GM23248 (cell line): ENCODE results near the gene ANAPC7. TPM values are rescaled to one million over a fixed set of nuclear protein-coding genes. Genes with fewer than 3 reads are reported as not detected.
"Not testable (repeated sequence)": the region's sequence is repeated elsewhere in the genome, so short reads cannot be mapped to it uniquely, and the experiment has no call there.

ENCODE experiments used
- DNase-seq: peaks from one replicate; pipeline ENCODE4 v3.0.0-alpha.2; 2015
- H2AFZ ChIP-seq: fragments of 200-600 bp; sonication (generic); 2 replicates; pipeline ENCODE4 v1.6.1; 2016; ENCODE audit warnings: antibody characterized with exemption
- H3F3A ChIP-seq: fragments of 200-600 bp; sonication (generic); 2 replicates; pipeline ENCODE4 v1.6.1; 2016; ENCODE audit warnings: mild to moderate bottlenecking, antibody characterized with exemption, mixed run types; ENCODE audit not compliant: insufficient read depth
- H3K27ac ChIP-seq: fragments of 200-600 bp; sonication (generic); 2 replicates; pipeline ENCODE4 v1.5.1; 2016; ENCODE audit warnings: mild to moderate bottlenecking
- H3K27me3 ChIP-seq: fragments of 200-600 bp; sonication (generic); replicated peaks from 2 replicates; pipeline ENCODE4 v1.6.1; 2016; ENCODE audit warnings: mild to moderate bottlenecking; ENCODE audit not compliant: insufficient read depth
- H3K36me3 ChIP-seq: fragments of 200-600 bp; sonication (generic); 2 replicates; pipeline ENCODE4 v1.6.1; 2016; ENCODE audit warnings: low read depth, mild to moderate bottlenecking
- H3K4me1 ChIP-seq: fragments of 200-600 bp; sonication (generic); 2 replicates; pipeline ENCODE4 v1.6.1; 2016; ENCODE audit warnings: mild to moderate bottlenecking; ENCODE audit not compliant: insufficient read depth
- H3K4me2 ChIP-seq: fragments of 200-600 bp; sonication (generic); one replicate; pipeline ENCODE4 v1.6.1; 2016; ENCODE audit warnings: mild to moderate bottlenecking; ENCODE audit not compliant: unreplicated experiment
- H3K4me3 ChIP-seq: fragments of 200-600 bp; sonication (generic); 2 replicates; pipeline ENCODE4 v1.5.1; 2016; ENCODE audit warnings: mild to moderate bottlenecking
- H3K79me2 ChIP-seq: fragments of 200-600 bp; sonication (generic); 2 replicates; pipeline ENCODE4 v1.6.1; 2016; ENCODE audit warnings: mild to moderate bottlenecking; ENCODE audit not compliant: insufficient read depth
- H3K9ac ChIP-seq: fragments of 200-600 bp; sonication (generic); 2 replicates; pipeline ENCODE4 v1.6.1; 2016; ENCODE audit warnings: mild to moderate bottlenecking
- H3K9me2 ChIP-seq: fragments of 200-600 bp; sonication (generic); 2 replicates; pipeline ENCODE4 v1.6.1; 2016; ENCODE audit warnings: mixed run types, mild to moderate bottlenecking, moderate library complexity; ENCODE audit not compliant: insufficient read depth
- H3K9me3 ChIP-seq: fragments of 200-600 bp; sonication (generic); one replicate; pipeline ENCODE4 v1.6.1; 2017; ENCODE audit warnings: low read depth
- H4K20me1 ChIP-seq: fragments of 200-600 bp; sonication (generic); 2 replicates; pipeline ENCODE4 v1.6.0; 2016; ENCODE audit not compliant: insufficient read depth
- EZH2 ChIP-seq: fragments of 200-600 bp; sonication (generic); IDR thresholded peaks from 2 replicates; pipeline ENCODE4 v1.6.1; 2018; ENCODE audit warnings: antibody characterized with exemption, mild to moderate bottlenecking; ENCODE audit not compliant: insufficient read depth, poor library complexity, severe bottlenecking
- EZH2phosphoT487 ChIP-seq: fragments of 200-600 bp; sonication (generic); IDR thresholded peaks from 2 replicates; pipeline ENCODE4 v1.6.1; 2018; ENCODE audit warnings: antibody characterized with exemption, moderate library complexity, mild to moderate bottlenecking, low read depth; ENCODE audit not compliant: insufficient read depth
- WGBS, 2 experiments: methylation state at CpG; one replicate each; pipeline ENCODE4 v1.1.6; 2015 to 2017; ENCODE audit warnings: low lambda C conversion rate in 2 of 2, low coverage in 1 of 2; ENCODE audit errors: missing lambda C conversion rate in 2 of 2; 5-methylcytosine and 5-hydroxymethylcytosine counted together
- in situ Hi-C: fragments of 300-500 bp; cut with MboI; formaldehyde crosslinking; loops from 2 replicates; pipeline ENCODE4 v1.15.0; 2020
- polyA plus RNA-seq: library from polyadenylated mRNA; unstranded; fragments of >200 nt; fragmentation: Nextera tagmentation; extraction: Ambion mirVana; gene quantifications from 2 replicates; pipeline ENCODE4 v1.2.1, GENCODE V29; 2016
- total RNA-seq: library from RNA; depleted of rRNA; stranded (reverse); fragments of >200 nt; shearing (Covaris generic); gene quantifications from 2 replicates; pipeline ENCODE4 v1.2.3, GENCODE V29; 2014

Gene ANAPC7
- total and polyA plus RNA-seq, 2 experiments from 2014 or later = 35.5 to 46.5 TPM

DNA sequence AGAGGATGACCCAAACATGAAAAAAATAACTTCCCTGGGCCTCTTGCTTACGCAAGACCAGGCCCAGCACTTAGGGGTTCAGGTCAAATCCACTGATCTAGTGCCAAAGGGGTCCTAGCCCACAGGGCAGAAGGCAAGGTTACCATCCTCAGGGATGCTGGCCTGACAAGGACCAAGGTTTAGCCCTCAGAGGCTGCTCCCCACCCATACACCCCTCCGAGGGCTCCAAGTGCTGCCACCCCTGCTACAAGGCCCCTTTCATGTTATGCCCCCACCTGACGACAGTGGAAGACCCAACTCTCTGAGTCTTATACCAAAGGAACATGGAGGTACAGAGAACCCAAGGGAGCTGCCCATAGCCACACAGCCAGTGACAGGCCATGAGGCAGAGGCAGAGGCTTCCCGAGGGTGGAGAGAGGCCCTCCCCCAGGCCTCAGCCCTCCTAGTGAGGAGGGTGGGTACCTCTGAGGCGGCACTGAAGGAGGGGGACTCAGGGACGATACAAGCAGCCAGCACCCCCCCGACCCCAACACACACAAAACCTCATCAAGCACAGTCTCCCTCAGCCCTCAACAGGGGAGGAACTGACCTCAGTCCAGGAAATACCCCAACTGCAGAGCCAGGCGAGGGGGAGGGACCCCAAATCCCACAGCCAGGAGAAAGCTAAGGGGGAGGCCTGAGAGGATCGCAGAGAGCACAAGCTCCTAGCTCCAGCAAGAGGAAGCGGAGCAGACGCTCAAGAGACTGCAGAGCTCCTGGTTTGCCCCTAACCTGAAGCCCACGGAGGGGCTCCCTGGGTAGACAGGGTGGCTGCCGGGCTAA, 37.0 kb downstream of the ANAPC7 start:
- Histone ChIP-seq H3K36me3 (no peaks in the 10 kb centered on the region), H3K4me2 (no peak overlapping the region), H3K4me1 (no peaks in the 10 kb centered on the region), H4K20me1 (no peaks in the 10 kb centered on the region), H3K27me3 (no peaks in the 10 kb centered on the region), H3K79me2 (no peaks in the 10 kb centered on the region), H3K27ac (no peak overlapping the region), H3K9ac (no peak overlapping the region), H3F3A (peaks cover 8% of the 10 kb centered on the region; the same call in 1 of the 2 replicates), H3K9me3 (no peaks in the 10 kb centered on the region), H3K9me2 (no peaks in the 10 kb centered on the region), H2AFZ (no peak overlapping the region), H3K4me3 (no peak overlapping the region)
- in situ Hi-C loops = no loop called here
- TF ChIP-seq EZH2 (no peak), EZH2phosphoT487 (no peak)
- 79 to 82% methylated on average over 13 of the region's 13 CpGs for WGBS, 2 experiments
- DNase-seq = no peak

DNA sequence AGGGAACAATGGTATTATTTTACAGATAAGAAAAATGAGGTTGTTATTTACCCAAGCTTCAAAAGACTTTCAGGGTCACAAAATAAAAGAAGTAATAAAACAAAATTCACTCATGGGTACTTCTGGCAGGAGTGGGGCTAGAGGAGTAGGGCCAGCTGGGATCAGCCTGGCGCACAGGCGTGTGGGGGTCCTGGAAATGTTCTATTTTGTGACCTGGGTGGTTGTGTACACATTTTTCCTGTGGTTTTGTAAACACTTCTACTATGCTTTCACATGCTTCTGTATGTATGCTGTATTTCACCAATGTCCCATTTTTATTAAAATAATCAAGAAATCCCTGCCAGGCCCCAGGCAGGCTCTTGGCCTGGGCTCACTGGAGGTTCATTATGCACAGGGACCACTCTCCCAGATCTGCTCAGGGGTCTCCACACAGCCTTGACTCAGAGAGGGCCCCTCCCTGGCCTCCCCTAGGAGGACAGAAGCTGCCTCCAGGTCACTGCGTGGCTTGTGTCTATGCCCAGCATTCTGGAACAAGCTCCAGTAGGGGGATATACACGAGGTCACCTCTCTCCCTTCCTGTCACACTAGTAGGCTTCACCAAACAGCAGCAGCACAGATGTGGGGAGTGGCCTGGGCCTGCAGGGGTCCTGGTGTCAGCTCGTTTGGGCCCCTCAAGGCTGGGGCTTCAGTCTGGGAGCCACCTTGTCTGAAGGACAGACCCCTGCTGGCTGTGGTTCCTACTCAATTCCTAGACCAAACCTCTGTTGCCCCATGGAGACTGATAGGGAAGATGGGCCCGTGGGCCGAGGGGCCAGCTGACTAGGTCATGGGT, 37.8 kb downstream of the ANAPC7 start:
- TF ChIP-seq EZH2 = no peak
- no peak for TF ChIP-seq EZH2phosphoT487
- Histone ChIP-seq H3K9ac (no peak overlapping the region), H3K4me2 (no peak overlapping the region), H3K36me3 (no peaks in the 10 kb centered on the region), H3K27ac (no peak overlapping the region), H3F3A (peaks cover 8% of the 10 kb centered on the region; the same call in 1 of the 2 replicates), H3K4me1 (no peaks in the 10 kb centered on the region), H2AFZ (no peak overlapping the region), H3K9me2 (no peaks in the 10 kb centered on the region), H3K9me3 (no peaks in the 10 kb centered on the region), H3K27me3 (no peaks in the 10 kb centered on the region), H3K4me3 (no peak overlapping the region), H4K20me1 (no peaks in the 10 kb centered on the region), H3K79me2 (no peaks in the 10 kb centered on the region)
- WGBS, 2 experiments = 80 to 84% methylated on average over 7 of the region's 7 CpGs
- no peak for DNase-seq
- in situ Hi-C loops = no loop called here

DNA sequence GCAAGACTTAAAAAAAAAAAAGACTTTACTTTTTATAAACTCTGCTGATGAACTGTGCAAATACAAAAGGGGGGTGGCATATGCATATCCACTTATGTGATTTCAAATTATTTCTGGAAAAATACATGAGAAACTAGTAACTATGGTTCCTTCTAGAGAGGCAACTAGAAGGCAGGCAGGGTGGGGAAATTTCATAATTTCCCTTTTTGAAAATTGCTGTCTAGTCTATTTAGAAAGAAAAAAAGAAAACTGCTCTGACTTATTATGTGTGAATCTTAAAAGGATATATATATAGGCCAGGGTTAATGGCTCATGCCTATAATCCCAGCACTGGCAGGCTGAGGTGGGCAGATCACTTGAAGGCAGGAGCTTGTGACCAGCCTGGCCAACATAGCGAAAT, 42.3 kb downstream of the ANAPC7 start:
- Histone ChIP-seq H3K27ac (no peak overlapping the region), H3K27me3 (no peaks in the 10 kb centered on the region), H3K9me2 (no peaks in the 10 kb centered on the region), H2AFZ (no peak overlapping the region), H3K4me1 (no peaks in the 10 kb centered on the region), H3K9me3 (no peaks in the 10 kb centered on the region), H3K4me2 (no peak overlapping the region), H4K20me1 (no peaks in the 10 kb centered on the region), H3K36me3 (no peaks in the 10 kb centered on the region), H3F3A (no peaks in the 10 kb centered on the region), H3K9ac (no peak overlapping the region), H3K4me3 (no peak overlapping the region), H3K79me2 (no peaks in the 10 kb centered on the region)
- no peak for DNase-seq
- WGBS, 2 experiments = 90 to 93% methylated on average over 1 of the region's 1 CpG
- in situ Hi-C loops = no loop called here
- no peak for TF ChIP-seq EZH2
- TF ChIP-seq EZH2phosphoT487 = no peak

DNA sequence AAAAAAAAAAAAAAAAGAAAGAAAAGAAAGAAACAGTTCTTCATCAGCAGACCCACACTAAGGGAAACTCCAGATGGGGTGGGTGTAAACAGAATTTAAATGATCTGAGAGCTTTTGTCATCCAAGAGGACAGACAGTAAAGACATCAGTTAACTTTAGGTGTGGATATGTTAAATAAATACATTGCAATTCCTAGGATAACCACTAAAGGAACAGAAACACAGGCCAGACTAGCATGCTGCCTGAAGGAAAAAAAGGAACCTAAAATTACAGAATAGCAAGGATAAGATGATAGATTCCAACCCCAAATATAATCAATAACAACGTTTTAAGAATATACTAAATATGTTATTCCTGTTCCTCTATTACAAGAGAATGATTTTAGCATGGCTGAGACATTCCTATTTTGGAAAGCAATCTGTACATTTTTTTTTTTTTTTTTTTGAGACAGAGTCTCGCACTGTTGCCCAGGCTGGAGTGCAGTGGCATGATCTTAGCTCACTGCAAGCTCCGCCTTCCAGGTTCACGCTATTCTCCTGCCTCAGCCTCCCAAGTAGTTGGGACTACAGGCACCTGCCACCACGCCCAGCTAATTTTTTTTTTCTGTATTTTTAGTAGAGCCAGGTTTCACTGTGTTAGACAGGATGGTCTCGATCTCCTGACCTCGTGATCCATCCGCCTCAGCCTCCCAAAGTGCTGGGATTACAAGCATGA, 45.0 kb downstream of the ANAPC7 start:
- whole genome bisulfite sequencing, 2 experiments = 79 to 81% methylated on average over 8 of the region's 8 CpGs
- H3F3A ChIP-seq = peaks cover 15% of the 10 kb centered on the region
- H3K27me3 ChIP-seq, H3K4me1 ChIP-seq, H3K9me2 ChIP-seq, H3K27ac ChIP-seq, H3K36me3 ChIP-seq, H3K79me2 ChIP-seq, H4K20me1 ChIP-seq, H3K9me3 ChIP-seq, H3K9ac ChIP-seq, H3K4me3 ChIP-seq, in situ Hi-C loops, H3K4me2 ChIP-seq, H2AFZ ChIP-seq: not testable (repeated sequence)
- peak; percentile 43 for DNase-seq
